ENCODE data around the gene SLC49A4.

SLC49A4 gene

DNA sequence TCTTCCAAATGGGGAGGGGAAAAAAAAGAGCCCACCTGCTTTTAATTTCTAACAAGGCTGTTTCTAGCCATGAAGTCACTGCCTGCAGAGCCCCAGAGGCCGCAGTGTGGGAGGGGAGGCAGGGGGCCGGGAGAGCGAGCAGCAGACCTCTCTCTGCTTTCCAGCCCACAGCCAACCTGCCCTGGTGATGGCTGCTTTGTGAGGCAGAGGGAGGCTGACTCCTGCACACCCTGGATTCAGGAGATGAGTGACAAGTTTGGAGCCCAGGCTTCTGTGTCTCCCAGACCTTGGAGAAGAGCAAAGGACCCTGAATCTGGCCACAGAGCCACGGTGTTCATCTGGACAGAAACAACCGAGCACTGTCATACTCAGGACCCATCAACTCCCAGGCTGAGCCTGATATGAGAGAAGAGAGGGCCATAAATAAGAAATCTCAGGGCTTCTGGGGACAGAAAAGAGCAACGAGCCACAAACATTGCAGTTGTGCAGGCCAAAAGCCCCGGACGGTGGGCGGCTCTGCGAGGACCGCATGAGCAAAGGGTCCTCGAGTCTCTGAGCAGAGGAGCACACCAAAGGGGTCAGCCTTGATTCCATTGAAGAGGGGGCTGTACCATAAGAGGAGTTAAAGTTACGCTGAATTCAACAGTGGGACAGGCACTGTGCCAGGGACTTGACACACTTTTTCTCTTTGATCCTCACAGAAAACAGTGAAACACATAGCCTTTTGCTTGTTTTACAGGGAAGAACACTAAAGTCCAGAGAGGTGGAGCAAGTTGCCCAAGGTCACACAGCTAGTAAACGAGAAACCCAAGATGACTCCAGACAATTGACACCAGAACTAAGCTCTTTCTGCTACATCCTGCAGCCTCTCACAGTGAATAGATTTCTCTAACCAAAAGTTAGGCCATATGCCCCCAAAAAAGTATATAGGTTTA is 135.5 kb downstream of the SLC49A4 start:
- Histone ChIP-seq H4K8ac (ENCODE audit: low read depth, low read length) (no peak overlapping the region), H2AK5ac (ENCODE audit: low read depth, low read length) (no peak overlapping the region), H3K27me3 (ENCODE audit: control insufficient read depth in 3 of 3, insufficient read depth in 3 of 3, low read depth in 1 of 3, low read length in 3 of 3) (no peaks in the 10 kb centered on the region), H3K14ac (ENCODE audit: low read length) (no peak overlapping the region), H3K9ac (ENCODE audit: low read depth, low read length, poor library complexity) (no peak overlapping the region), H3K4me2 (ENCODE audit: insufficient read depth, low read length, poor library complexity, severe bottlenecking) (no peak overlapping the region), H2BK5ac (ENCODE audit: low read length) (no peak overlapping the region), H4K91ac (ENCODE audit: low read depth, low read length, poor library complexity) (no peak overlapping the region), H3K36me3 (replicated peaks in 1 of 2; ENCODE audit: control insufficient read depth in 2 of 2, insufficient read depth in 2 of 2, low read length in 2 of 2) (peaks cover 0 to 98% of the 10 kb centered on the region in 2 donors), H3K9me3 (replicated peaks in 1 of 2; ENCODE audit: control insufficient read depth in 2 of 2, insufficient read depth in 1 of 2, low read depth in 1 of 2, low read length in 2 of 2) (no peaks in the 10 kb centered on the region), H2BK120ac (ENCODE audit: low read depth, low read length) (no peak overlapping the region), H3K18ac (ENCODE audit: low read length) (no peak overlapping the region), H3K79me1 (ENCODE audit: low read depth, low read length) (no peaks in the 10 kb centered on the region), H2BK12ac (ENCODE audit: low read length) (no peak overlapping the region), H3K4me1 (ENCODE audit: control insufficient read depth in 2 of 2, insufficient read depth in 1 of 2, low read depth in 1 of 2, low read length in 2 of 2) (no peaks in the 10 kb centered on the region), H3K4ac (ENCODE audit: low read length) (no peak overlapping the region), H2AFZ (ENCODE audit: low read length) (no peak overlapping the region), H2BK15ac (ENCODE audit: low read length) (no peak overlapping the region), H3K4me3 (ENCODE audit: low read length in 2 of 2) (no peak overlapping the region), H3K27ac (replicated peaks; ENCODE audit: low read length) (no peak overlapping the region), H3K23ac (ENCODE audit: low read depth, low read length, poor library complexity) (no peak overlapping the region)
- no peak for DNase-seq (ENCODE audit: low spot score)
- no CpG with 5 or more reads among the region's 14 CpGs for WGBS, 2 donors (ENCODE audit: extremely low coverage in 2 of 2, insufficient read length in 2 of 2, insufficient replicate concordance in 1 of 2)
